DND-41 (cell line): ENCODE data around the gene RYR3.

Source experiments
- CTCF ChIP-seq: IDR thresholded peaks from 2 replicates; pipeline ENCODE4 v1.5.1; 2012; ENCODE audit warnings: borderline replicate concordance, low read length, moderate library complexity, mild to moderate bottlenecking; ENCODE audit not compliant: poor library complexity, severe bottlenecking; ENCODE audit errors: extremely low read depth
- EZH2 ChIP-seq: IDR thresholded peaks from 3 replicates; pipeline ENCODE4 v1.6.1; 2012; ENCODE audit warnings: borderline replicate concordance, low read depth, mild to moderate bottlenecking, moderate library complexity, low read length, inconsistent platforms; ENCODE audit not compliant: severe bottlenecking

DNA sequence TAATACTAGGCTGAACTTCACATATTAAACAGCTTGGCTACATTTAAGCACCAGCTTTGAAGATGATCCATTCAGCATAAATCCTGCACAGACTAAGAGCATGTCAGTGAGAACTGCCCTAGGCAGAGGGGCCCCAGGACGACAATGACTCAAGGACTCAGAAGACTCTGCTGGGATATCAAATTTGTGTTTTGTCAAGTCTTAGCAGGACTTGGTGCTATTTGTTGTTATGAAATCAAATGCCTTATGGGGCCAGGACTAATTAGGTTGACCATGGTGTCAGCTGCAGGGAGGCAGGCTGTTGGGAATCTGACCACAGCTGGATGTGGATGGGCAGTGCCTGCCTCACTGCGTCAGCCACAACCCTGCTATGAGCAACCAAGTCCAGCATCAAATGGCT lies 91.8 kb downstream of the RYR3 start:
- TF ChIP-seq CTCF (no peak), EZH2 (no peak)
